Measurements from ENCODE around the gene CDH5.

DNA sequence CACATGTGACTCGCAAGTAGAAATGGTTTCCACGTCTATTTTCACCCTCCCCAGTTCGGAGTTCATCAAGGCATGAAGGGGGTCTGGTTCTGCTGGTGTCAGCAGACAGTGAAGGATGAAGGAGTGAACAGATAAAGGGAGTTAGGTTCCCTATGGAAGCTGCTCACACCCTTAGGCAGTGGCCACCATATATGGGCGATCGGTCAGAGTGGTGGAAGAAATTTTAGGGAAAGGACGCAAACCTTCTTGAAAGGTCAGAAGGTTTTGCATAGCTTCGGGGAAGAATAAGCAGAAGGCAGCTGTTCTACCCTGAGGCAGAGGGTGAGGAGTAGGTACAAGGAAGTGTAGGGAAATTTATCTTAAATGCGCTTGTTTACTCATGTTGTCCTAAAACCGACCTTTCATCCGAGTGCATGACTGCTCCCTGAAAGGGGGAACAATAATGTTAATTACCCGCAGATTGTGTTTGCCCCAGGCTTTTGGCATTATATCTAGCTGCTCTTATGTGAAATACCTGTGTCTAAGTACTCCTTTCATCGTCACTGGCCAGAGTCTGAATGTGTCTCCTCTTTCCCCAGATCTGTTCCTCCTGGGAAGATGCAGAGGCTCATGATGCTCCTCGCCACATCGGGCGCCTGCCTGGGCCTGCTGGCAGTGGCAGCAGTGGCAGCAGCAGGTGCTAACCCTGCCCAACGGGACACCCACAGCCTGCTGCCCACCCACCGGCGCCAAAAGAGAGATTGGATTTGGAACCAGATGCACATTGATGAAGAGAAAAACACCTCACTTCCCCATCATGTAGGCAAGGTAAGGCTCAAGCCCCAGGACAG, 12.5 kb downstream of the CDH5 start:
- TF ChIP-seq, protein P1, sequence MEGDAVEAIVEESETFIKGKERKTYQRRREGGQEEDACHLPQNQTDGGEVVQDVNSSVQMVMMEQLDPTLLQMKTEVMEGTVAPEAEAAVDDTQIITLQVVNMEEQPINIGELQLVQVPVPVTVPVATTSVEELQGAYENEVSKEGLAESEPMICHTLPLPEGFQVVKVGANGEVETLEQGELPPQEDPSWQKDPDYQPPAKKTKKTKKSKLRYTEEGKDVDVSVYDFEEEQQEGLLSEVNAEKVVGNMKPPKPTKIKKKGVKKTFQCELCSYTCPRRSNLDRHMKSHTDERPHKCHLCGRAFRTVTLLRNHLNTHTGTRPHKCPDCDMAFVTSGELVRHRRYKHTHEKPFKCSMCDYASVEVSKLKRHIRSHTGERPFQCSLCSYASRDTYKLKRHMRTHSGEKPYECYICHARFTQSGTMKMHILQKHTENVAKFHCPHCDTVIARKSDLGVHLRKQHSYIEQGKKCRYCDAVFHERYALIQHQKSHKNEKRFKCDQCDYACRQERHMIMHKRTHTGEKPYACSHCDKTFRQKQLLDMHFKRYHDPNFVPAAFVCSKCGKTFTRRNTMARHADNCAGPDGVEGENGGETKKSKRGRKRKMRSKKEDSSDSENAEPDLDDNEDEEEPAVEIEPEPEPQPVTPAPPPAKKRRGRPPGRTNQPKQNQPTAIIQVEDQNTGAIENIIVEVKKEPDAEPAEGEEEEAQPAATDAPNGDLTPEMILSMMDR (IDR thresholded peaks at IDR 0.05) = no peak
- TF ChIP-seq POLR2A (IDR thresholded peaks at IDR 0.05) (no peak), POLR2AphosphoS5 (IDR thresholded peaks at IDR 0.05; ENCODE audit: insufficient read depth in 1 of 2, low read depth in 1 of 2) (no peak)

Data from vagina (tissue), 2 donors.